Kidney epithelial cell (primary cell): ENCODE measurements around the gene GRID1. TPM values are rescaled to one million over a fixed set of nuclear protein-coding genes. Genes with fewer than 3 reads are reported as not detected.
"Not testable (repeated sequence)": the region's sequence is repeated elsewhere in the genome, so short reads cannot be mapped to it uniquely, and the experiment has no call there.

Experiments
- DNase-seq: peaks from one replicate; pipeline ENCODE4 v3.0.0-alpha.2; 2010; ENCODE audit warnings: low read depth
- H3K27me3 ChIP-seq: 2 replicates; pipeline ENCODE4 v1.6.0; 2011; ENCODE audit warnings: low read length; ENCODE audit not compliant: control insufficient read depth, insufficient read depth
- H3K36me3 ChIP-seq: 2 replicates; pipeline ENCODE4 v1.5.1; 2011; ENCODE audit warnings: low read length; ENCODE audit not compliant: control insufficient read depth, insufficient read depth
- H3K4me3 ChIP-seq: 2 replicates; pipeline ENCODE4 v1.5.1; 2011; ENCODE audit warnings: low read depth, mild to moderate bottlenecking, control low read depth, low read length
- CTCF ChIP-seq: IDR thresholded peaks from 2 replicates; pipeline ENCODE4 v1.5.1; 2011; ENCODE audit warnings: mild to moderate bottlenecking, moderate library complexity, low read length, control low read depth, inconsistent platforms; ENCODE audit not compliant: insufficient read depth, poor library complexity, severe bottlenecking
- total RNA-seq: library from RNA; depleted of rRNA; stranded (reverse); fragments of >200 nt; gene quantifications from 2 replicates; pipeline ENCODE4 v1.2.3, GENCODE V29; 2015

GRID1 gene
- total RNA-seq, 1 donor from 2014 or later = 0.33 TPM

GRCh38 chr10:85959239-85959638 is 407.4 kb downstream of the GRID1 start:
- Histone ChIP-seq H3K36me3 (no peaks in the 10 kb centered on the region), H3K27me3 (no peaks in the 10 kb centered on the region), H3K4me3 (no peak overlapping the region)
- TF ChIP-seq CTCF = no peak
- DNase-seq = no peak

- Histone ChIP-seq H3K27me3 (no peaks in the 10 kb centered on the region), H3K36me3 (no peaks in the 10 kb centered on the region), H3K4me3 (no peak overlapping the region)
- DNase-seq = no peak
- no peak for TF ChIP-seq CTCF
Measured at GRCh38 chr10:85950921-85951320, 415.7 kb downstream of the GRID1 start.

- Histone ChIP-seq H3K36me3 (no peaks in the 10 kb centered on the region), H3K27me3 (no peaks in the 10 kb centered on the region), H3K4me3 (no peak overlapping the region)
- TF ChIP-seq CTCF = no peak
- DNase-seq = no peak
Measured at GRCh38 chr10:85946713-85947326, 419.8 kb downstream of the GRID1 start.

GRCh38 chr10:85936161-85936560 is 430.4 kb downstream of the GRID1 start:
- TF ChIP-seq CTCF = no peak
- Histone ChIP-seq H3K36me3 (no peaks in the 10 kb centered on the region), H3K27me3 (no peaks in the 10 kb centered on the region), H3K4me3 (no peak overlapping the region)
- DNase-seq = no peak

- no peak for TF ChIP-seq CTCF
- no peaks in the 10 kb centered on the region for H3K27me3 ChIP-seq
- no peak for DNase-seq
- H3K36me3 ChIP-seq = no peaks in the 10 kb centered on the region
- H3K4me3 ChIP-seq = no peak overlapping the region
Measured at GRCh38 chr10:85934586-85934985, 432.0 kb downstream of the GRID1 start.

- DNase-seq, H3K36me3 ChIP-seq, H3K4me3 ChIP-seq, H3K27me3 ChIP-seq: not testable (repeated sequence)
Measured at GRCh38 chr10:85929993-85930392, 436.6 kb downstream of the GRID1 start.
